Measurements from ENCODE around the gene RPL13.

- TF ChIP-seq POLR2H (tag; IDR thresholded peaks at IDR 0.05; ENCODE audit: low read depth), result no peak
- no peak for TF ChIP-seq PURB (CRISPR knock-in tag; IDR thresholded peaks at IDR 0.05; ENCODE audit: low read depth)
- TF ChIP-seq ZSCAN29 (IDR thresholded peaks at IDR 0.05), result no peak
- no peak for TF ChIP-seq GTF2A2 (tag; IDR thresholded peaks at IDR 0.05)
- TF ChIP-seq POLR2A (conservative IDR thresholded peaks at IDR 0.05), result no peak
Measured at GRCh38 chr16:89549007-89549700, 11.3 kb upstream of the RPL13 start.
